ENCODE results near the gene C2CD2. TPM values are rescaled to one million over a fixed set of nuclear protein-coding genes. Genes with fewer than 3 reads are reported as not detected.

The C2CD2 gene
- total RNA-seq, 4 donors from 2014 or later = 11.6 to 25.3 (median 18.9) TPM

GRCh38 chr21:41902946-41903345 is 50.9 kb downstream of the C2CD2 start:
- no peak for TF ChIP-seq EP300 (IDR thresholded peaks at IDR 0.05)
- no peak for TF ChIP-seq POLR2A (IDR thresholded peaks at IDR 0.05; ENCODE audit: low read depth)
- TF ChIP-seq POLR2AphosphoS5 (IDR thresholded peaks at IDR 0.05) = no peak
- intact Hi-C loops (cut with DNase I) = no loop called here
- Histone ChIP-seq H3K9me3 (no peaks in the 10 kb centered on the region), H3K36me3 (peaks cover 25 to 100% (median 87%) of the 10 kb centered on the region in 4 donors), H3K4me3 (no peak overlapping the region), H3K27ac (replicated peaks in 1 of 4) (no peak overlapping the region), H3K4me1 (no peaks in the 10 kb centered on the region), H3K27me3 (no peaks in the 10 kb centered on the region)
- WGBS = 96% methylated on average over 8 of the region's 8 CpGs
- DNase-seq (ENCODE audit: extremely low spot score) = no peak

DNA sequence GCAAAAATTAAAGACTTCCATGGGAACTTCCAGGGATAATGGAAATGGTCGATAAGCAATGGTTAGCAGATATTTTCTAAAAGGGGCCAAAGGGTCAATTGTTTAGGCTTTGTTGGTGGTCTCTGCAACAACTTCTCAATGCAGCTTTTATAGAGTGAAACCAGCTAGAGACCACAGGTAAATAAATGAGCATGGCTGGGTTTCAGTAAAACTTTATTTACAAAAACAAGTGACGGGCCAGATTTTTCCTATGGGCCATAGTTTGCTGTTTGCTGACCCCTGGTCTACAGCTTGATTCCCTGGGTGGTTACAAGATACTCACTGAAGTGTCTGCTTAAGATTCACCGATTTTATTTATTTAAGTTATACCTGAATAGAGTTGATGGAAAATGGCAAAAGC is 52.0 kb downstream of the C2CD2 start:
- H3K27ac ChIP-seq (replicated peaks in 1 of 4) = no peak overlapping the region
- no peak for TF ChIP-seq POLR2AphosphoS5 (IDR thresholded peaks at IDR 0.05)
- TF ChIP-seq POLR2A (IDR thresholded peaks at IDR 0.05; ENCODE audit: low read depth) = no peak
- TF ChIP-seq EP300 (IDR thresholded peaks at IDR 0.05) = no peak
- TF ChIP-seq CTCF (IDR thresholded peaks at IDR 0.05) = no peak
- no peak overlapping the region for H3K4me3 ChIP-seq
- H3K36me3 ChIP-seq = peaks cover 13 to 98% (median 79%) of the 10 kb centered on the region in 4 donors
- H3K27me3 ChIP-seq = no peaks in the 10 kb centered on the region
- no peak for DNase-seq (ENCODE audit: extremely low spot score)
- H3K9me3 ChIP-seq = no peaks in the 10 kb centered on the region
- no peaks in the 10 kb centered on the region for H3K4me1 ChIP-seq
- WGBS = 95% methylated on average over 3 of the region's 3 CpGs
- intact Hi-C loops (cut with DNase I) = no loop called here

DNA sequence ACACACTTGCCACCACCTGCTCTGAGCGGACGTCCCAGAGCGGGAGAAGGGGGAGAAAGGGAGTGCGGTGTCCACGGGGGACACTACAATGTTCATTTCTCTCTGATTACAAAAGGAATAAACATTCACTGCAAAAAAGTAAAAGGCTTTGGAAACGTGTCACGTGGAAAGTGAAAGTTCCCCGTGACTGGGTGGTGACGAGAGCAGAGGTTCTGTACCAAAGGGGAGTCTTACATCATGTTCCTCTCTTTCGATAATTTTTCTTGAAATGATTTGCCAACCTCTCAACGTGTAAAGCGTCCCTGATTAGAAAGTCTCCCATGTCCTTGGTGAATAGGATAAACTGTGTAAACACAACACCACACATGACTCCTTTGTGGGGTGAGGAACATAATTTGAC is 52.7 kb downstream of the C2CD2 start:
- WGBS = 81% methylated on average over 12 of the region's 12 CpGs
- Histone ChIP-seq H3K27me3 (no peaks in the 10 kb centered on the region), H3K27ac (replicated peaks in 1 of 4) (no peak overlapping the region), H3K9me3 (no peaks in the 10 kb centered on the region), H3K4me3 (no peak overlapping the region), H3K4me1 (no peaks in the 10 kb centered on the region), H3K36me3 (peaks cover 12 to 96% (median 73%) of the 10 kb centered on the region in 4 donors)
- intact Hi-C loops (cut with DNase I) = no loop called here
- DNase-seq (ENCODE audit: extremely low spot score) = no peak
- TF ChIP-seq POLR2A (IDR thresholded peaks at IDR 0.05; ENCODE audit: low read depth) (no peak), POLR2AphosphoS5 (IDR thresholded peaks at IDR 0.05) (no peak), EP300 (IDR thresholded peaks at IDR 0.05) (no peak), CTCF (IDR thresholded peaks at IDR 0.05) (no peak)

GRCh38 chr21:41900401-41900800 is 53.4 kb downstream of the C2CD2 start:
- H3K36me3 ChIP-seq = peaks cover 8 to 96% (median 70%) of the 10 kb centered on the region in 4 donors
- intact Hi-C loops (cut with DNase I) = no loop called here
- H3K27ac ChIP-seq (replicated peaks in 1 of 4) = no peak overlapping the region
- no peak for TF ChIP-seq POLR2A (IDR thresholded peaks at IDR 0.05; ENCODE audit: low read depth)
- no peak for TF ChIP-seq CTCF (IDR thresholded peaks at IDR 0.05)
- TF ChIP-seq EP300 (IDR thresholded peaks at IDR 0.05) = no peak
- no peak for TF ChIP-seq POLR2AphosphoS5 (IDR thresholded peaks at IDR 0.05)
- no peak overlapping the region for H3K4me3 ChIP-seq
- H3K9me3 ChIP-seq = no peaks in the 10 kb centered on the region
- WGBS = 84% methylated on average over 6 of the region's 6 CpGs
- no peak for DNase-seq (ENCODE audit: extremely low spot score)
- H3K4me1 ChIP-seq = no peaks in the 10 kb centered on the region
- no peaks in the 10 kb centered on the region for H3K27me3 ChIP-seq

- Histone ChIP-seq H3K4me1 (no peaks in the 10 kb centered on the region), H3K9me3 (no peaks in the 10 kb centered on the region), H3K36me3 (peaks cover 8 to 95% (median 73%) of the 10 kb centered on the region in 4 donors), H3K4me3 (no peak overlapping the region), H3K27ac (replicated peaks in 1 of 4) (no peak overlapping the region), H3K27me3 (no peaks in the 10 kb centered on the region)
- DNase-seq (ENCODE audit: extremely low spot score) = no peak
- no peak for TF ChIP-seq POLR2A (IDR thresholded peaks at IDR 0.05; ENCODE audit: low read depth)
- no peak for TF ChIP-seq CTCF (IDR thresholded peaks at IDR 0.05)
- TF ChIP-seq POLR2AphosphoS5 (IDR thresholded peaks at IDR 0.05) = no peak
- TF ChIP-seq EP300 (IDR thresholded peaks at IDR 0.05) = no peak
- intact Hi-C loops (cut with DNase I) = no loop called here
- 84% methylated on average over 25 of the region's 25 CpGs for WGBS
Measured at GRCh38 chr21:41899426-41900202, 54.2 kb downstream of the C2CD2 start.

All from esophagus muscularis mucosa (tissue), 4 donors.